IMR-90 (cell line): ENCODE results near the gene SYMPK. TPM values are rescaled to one million over a fixed set of nuclear protein-coding genes. Genes with fewer than 3 reads are reported as not detected.
A peak's percentile ranks its signal among the peaks of the same experiment; 100 is the strongest.
"Not testable (repeated sequence)": the region's sequence is repeated elsewhere in the genome, so short reads cannot be mapped to it uniquely, and the experiment has no call there.

Experiments
- ATAC-seq: fragments of 200-7000 bp; cut with Tn5 transposase; 2 replicates; pipeline ENCODE4 v1.9.1; 2020; ENCODE audit warnings: low read depth, mild to moderate bottlenecking, moderate library complexity
- BruUV-seq: library from RNA; stranded (reverse); fragments of 400-500 nt; replicated peaks from 2 replicates; lab custom pipeline; 2021; lab: Mats Ljungman, UMichigan
- CTCF ChIA-PET: fragments of 300-600 bp; formaldehyde crosslinking; extraction: SDS; loops from one replicate; lab custom pipeline; 2021; ENCODE audit warnings: antibody characterized with exemption; lab: Yijun Ruan, JAX
- POLR2A ChIA-PET: fragments of 300-600 bp; sonication (Branson Sonifier 250); formaldehyde crosslinking; loops from one replicate; lab custom pipeline; 2022; ENCODE audit warnings: antibody characterized with exemption; ENCODE audit not compliant: unreplicated experiment; lab: Charles Lee
- DNase-seq: peaks from one replicate; pipeline ENCODE4 v3.0.0; 2013
- H2AFZ ChIP-seq: replicated peaks from 2 replicates; pipeline ENCODE3; 2013; ENCODE audit warnings: low read length, mild to moderate bottlenecking; ENCODE audit not compliant: poor library complexity
- H2AK5ac ChIP-seq: 2 replicates; pipeline ENCODE4 v1.6.1; 2013; ENCODE audit warnings: low read depth, low read length, inconsistent platforms
- H2AK9ac ChIP-seq: replicated peaks from 2 replicates; pipeline ENCODE3; 2013; ENCODE audit warnings: mild to moderate bottlenecking, low read depth, low read length, moderate library complexity; ENCODE audit not compliant: poor library complexity
- H2BK120ac ChIP-seq: 2 replicates; pipeline ENCODE4 v1.6.1; 2013; ENCODE audit warnings: low read depth, low read length, inconsistent platforms
- H2BK15ac ChIP-seq: 3 replicates; pipeline ENCODE4 v1.6.1; 2013; ENCODE audit warnings: low read depth, low read length, inconsistent platforms
- H2BK20ac ChIP-seq: 2 replicates; pipeline ENCODE4 v1.6.1; 2013; ENCODE audit warnings: low read depth, mild to moderate bottlenecking, inconsistent platforms, low read length, moderate library complexity
- H2BK5ac ChIP-seq: 2 replicates; pipeline ENCODE4 v1.6.1; 2013; ENCODE audit warnings: mild to moderate bottlenecking, low read depth, low read length, inconsistent platforms; ENCODE audit not compliant: poor library complexity, severe bottlenecking
- H3K14ac ChIP-seq: replicated peaks from 2 replicates; pipeline ENCODE4 v1.6.1; 2013; ENCODE audit warnings: low read depth, low read length, inconsistent platforms
- H3K18ac ChIP-seq: 2 replicates; pipeline ENCODE4 v1.6.1; 2013; ENCODE audit warnings: low read depth, low read length, control low read depth
- H3K23ac ChIP-seq: 2 replicates; pipeline ENCODE4 v1.6.1; 2013; ENCODE audit warnings: low read depth, low read length, inconsistent platforms
- H3K27ac ChIP-seq: 2 replicates; pipeline ENCODE4 v1.5.1; 2013; ENCODE audit warnings: mild to moderate bottlenecking, control low read depth, low read length; ENCODE audit not compliant: insufficient read depth
- H3K27me3 ChIP-seq: 2 replicates; pipeline ENCODE4 v1.6.1; 2013; ENCODE audit warnings: low read length; ENCODE audit not compliant: control insufficient read depth, insufficient read depth
- H3K36me3 ChIP-seq: 2 replicates; pipeline ENCODE4 v1.6.1; 2013; ENCODE audit warnings: low read length, mixed read lengths; ENCODE audit not compliant: control insufficient read depth, insufficient read depth
- H3K4ac ChIP-seq: 2 replicates; pipeline ENCODE4 v1.6.1; 2013; ENCODE audit warnings: low read depth, low read length, inconsistent platforms
- H3K4me1 ChIP-seq: 2 replicates; pipeline ENCODE4 v1.6.1; 2013; ENCODE audit warnings: low read length, mixed read lengths; ENCODE audit not compliant: control insufficient read depth, insufficient read depth
- H3K4me2 ChIP-seq: 2 replicates; pipeline ENCODE4 v1.6.1; 2013; ENCODE audit warnings: low read depth, mild to moderate bottlenecking, control low read depth, low read length, moderate library complexity
- H3K4me3 ChIP-seq: 2 replicates; pipeline ENCODE4 v1.5.1; 2013; ENCODE audit warnings: low read depth, mild to moderate bottlenecking, control low read depth, low read length, moderate library complexity; ENCODE audit not compliant: insufficient read depth
- H3K56ac ChIP-seq: 2 replicates; pipeline ENCODE4 v1.6.1; 2013; ENCODE audit warnings: low read length, inconsistent platforms; ENCODE audit not compliant: insufficient read depth; ENCODE audit errors: extremely low read depth
- H3K79me1 ChIP-seq, 2 experiments: 2 replicates each; pipeline ENCODE4 v1.6.1; 2013; ENCODE audit warnings: low read length in 2 of 2, inconsistent platforms in 1 of 2, low read depth in 1 of 2
- H3K9ac ChIP-seq: 2 replicates; pipeline ENCODE4 v1.6.1; 2013; ENCODE audit warnings: low read depth, low read length, control low read depth
- H3K9me1 ChIP-seq: 2 replicates; pipeline ENCODE4 v1.6.1; 2013; ENCODE audit warnings: low read length, inconsistent platforms; ENCODE audit not compliant: insufficient read depth
- H3K9me3 ChIP-seq: 2 replicates; pipeline ENCODE4 v1.6.1; 2013; ENCODE audit warnings: low read length; ENCODE audit not compliant: control insufficient read depth, insufficient read depth
- H4K20me1 ChIP-seq: 2 replicates; pipeline ENCODE4 v1.6.1; 2013; ENCODE audit warnings: low read length, inconsistent platforms; ENCODE audit not compliant: insufficient read depth
- H4K5ac ChIP-seq: 2 replicates; pipeline ENCODE4 v1.6.1; 2013; ENCODE audit warnings: mild to moderate bottlenecking, low read depth, low read length, control low read depth
- H4K8ac ChIP-seq, 2 experiments: 2 replicates each; pipeline ENCODE4 v1.6.1; 2013; ENCODE audit warnings: low read depth in 2 of 2, low read length in 2 of 2, control low read depth in 1 of 2, inconsistent platforms in 1 of 2
- H4K91ac ChIP-seq: 2 replicates; pipeline ENCODE4 v1.6.1; 2013; ENCODE audit warnings: low read depth, low read length, inconsistent platforms; ENCODE audit not compliant: insufficient read depth
- FOS ChIP-seq: fragments of 150-350 bp; IDR thresholded peaks from 2 replicates; pipeline ENCODE4 v1.6.1; 2016; ENCODE audit warnings: low read depth, low read length
- MAZ ChIP-seq: IDR thresholded peaks from 2 replicates; pipeline ENCODE4 v1.6.1; 2012; ENCODE audit warnings: low read depth, mild to moderate bottlenecking, low read length, improper control_type of control experiment, moderate library complexity, borderline replicate concordance
- NFE2L2 ChIP-seq: fragments of 150-350 bp; IDR thresholded peaks from 2 replicates; pipeline ENCODE4 v1.6.1; 2016; ENCODE audit warnings: low read depth, mild to moderate bottlenecking, low read length
- WGBS, 2 experiments: methylation state at CpG; one replicate each; pipeline versions ENCODE4 v1.1.5 to v1.1.7; 2013; ENCODE audit warnings: missing lambda C conversion rate in 2 of 2; ENCODE audit not compliant: insufficient read length in 1 of 2; ENCODE audit errors: extremely low coverage in 2 of 2; 5-methylcytosine and 5-hydroxymethylcytosine counted together
- dilution Hi-C: fragments of 300-500 bp; cut with HindIII; formaldehyde crosslinking; loops from one replicate; pipeline ENCODE4 v1.14.3; 2018; ENCODE audit warnings: low sequenced_read_pairs; ENCODE audit not compliant: unreplicated experiment
- in situ Hi-C: fragments of 300-500 bp; cut with MboI; formaldehyde crosslinking; loops from 3 replicates; pipeline ENCODE4 v1.14.3; 2019; ENCODE audit warnings: low sequenced_read_pairs, inconsistent platforms, mixed read lengths
- intact Hi-C: fragments of 100-400 bp; cut with micrococcal nuclease; formaldehyde crosslinking; loops from 2 replicates; pipeline ENCODE4 v1.10.0; 2022
- polyA plus RNA-seq, 3 experiments: library from polyadenylated mRNA; depleted of rRNA; stranded (reverse); fragments of >200 nt; gene quantifications; 2 replicates each; pipeline ENCODE4 v1.2.3, GENCODE V29; 2012; ENCODE audit warnings: low replicate concordance in 1 of 3
- total RNA-seq: library from RNA; depleted of rRNA; stranded (reverse); fragments of >200 nt; gene quantifications from 2 replicates; pipeline ENCODE4 v1.2.3, GENCODE V29; 2012

The SYMPK gene
- total and polyA plus RNA-seq, 2 of the 4 experiments (the other 2 are of a cell fraction): 35.3 to 71.5 TPM

DNA sequence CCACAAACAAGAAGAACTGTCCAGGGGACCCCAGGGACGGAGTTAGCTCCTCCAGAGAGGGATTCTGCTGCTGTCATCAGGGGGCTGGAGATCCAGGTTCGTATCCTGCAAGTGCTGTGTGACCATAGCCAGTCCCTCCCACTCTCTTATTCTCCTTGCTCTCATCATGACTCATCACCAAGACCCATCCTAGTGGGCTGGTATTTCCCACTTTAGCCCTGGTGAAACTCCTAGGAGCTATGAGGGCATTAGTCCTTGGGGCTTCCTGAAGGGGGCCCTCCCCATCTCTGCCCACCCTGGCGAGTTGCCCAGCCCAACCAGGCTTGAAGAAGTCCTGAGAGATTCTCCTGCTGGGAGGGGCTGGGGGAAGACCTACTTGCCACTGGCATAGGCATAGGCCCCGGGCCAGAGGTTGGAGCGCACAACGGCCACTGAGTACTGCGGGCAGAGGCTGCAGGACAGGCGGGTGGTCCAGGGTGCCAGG, 62.8 kb downstream of the SYMPK start:
- Histone ChIP-seq H3K18ac (no peak overlapping the region), H3K79me1 (0 out of 4 replicates have a peak, but pooled peaks cover 0 to 5% of the 10 kb centered on the region in 2 experiments), H3K9ac (no peak overlapping the region), H3K23ac (no peak overlapping the region), H2BK120ac (peak overlapping the region; percentile 26; the same call in 1 of the 2 replicates), H3K9me3 (no peaks in the 10 kb centered on the region), H3K27me3 (no peaks in the 10 kb centered on the region), H4K8ac (peak overlapping the region in 1 of 2 experiments; percentile 30; a peak in 1 of 4 replicates), H3K9me1 (no peaks in the 10 kb centered on the region), H3K4me1 (peaks cover 8% of the 10 kb centered on the region), H2BK5ac (peak overlapping the region; percentile 17), H2AK9ac (peak overlapping the region; percentile 91), H3K4me3 (no peak overlapping the region), H3K56ac (no peak overlapping the region), H2BK20ac (peak overlapping the region; percentile 52), H3K4ac (peak overlapping the region; percentile 53), H3K27ac (no peak overlapping the region), H4K20me1 (no peaks in the 10 kb centered on the region), H4K91ac (no peak overlapping the region; the same call in 1 of the 2 replicates), H3K36me3 (no peaks in the 10 kb centered on the region), H2AK5ac (peak overlapping the region; percentile 61; the same call in 1 of the 2 replicates), H4K5ac (no peak overlapping the region), H3K4me2 (no peak overlapping the region), H3K14ac (no peak overlapping the region), H2AFZ (peak overlapping the region; percentile 69), H2BK15ac (no peak overlapping the region)
- peak; percentile 71 for DNase-seq
- in situ Hi-C loops (no loop called here), dilution Hi-C loops (no loop called here), intact Hi-C loops (no loop called here)
- peak; percentile 53; the same call in 1 of the 2 replicates for TF ChIP-seq NFE2L2
- peak; percentile 72 for TF ChIP-seq FOS
- no peak for TF ChIP-seq MAZ
- peak; percentile 74 for ATAC-seq
- 79% methylated on average over 2 of the region's 8 CpGs; no CpG with 5 or more reads in 1 of the 2 experiments for WGBS, 2 experiments
- no TSS peak for BruUV-seq
- POLR2A ChIA-PET: interaction anchor here (0.5 kb wide), 1 partner anchor 31 kb away, joined by 3 read pairs; no protein-coding TSS in a partner anchor
- CTCF ChIA-PET: interaction anchor here (0.9 to 2.3 kb wide), 5 partner anchors 10 to 30 kb away, joined by 3 to 24 read pairs (median 6); partner anchors contain the start of genes DMPK and SIX5

DNA sequence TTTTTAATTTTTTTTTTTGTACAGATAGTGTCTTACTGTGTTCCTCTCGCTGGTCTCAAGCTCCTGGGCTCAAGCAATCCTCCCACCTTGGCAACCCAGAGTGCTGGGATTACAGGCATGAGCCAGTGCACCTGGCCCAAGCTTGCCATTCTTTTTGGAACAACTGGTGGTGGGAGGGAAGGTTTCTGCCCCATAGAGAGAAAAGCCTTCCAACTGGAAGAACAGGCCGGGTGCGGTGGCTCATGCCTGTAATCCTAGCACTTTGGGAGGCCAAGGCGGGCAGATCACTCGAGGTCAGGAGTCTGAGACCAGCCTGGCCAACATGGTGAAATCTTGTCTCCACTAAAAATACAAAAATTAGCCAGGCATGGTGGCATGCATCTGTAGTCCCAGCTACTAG, 63.4 kb downstream of the SYMPK start:
- H3K4me3 ChIP-seq, H3K9ac ChIP-seq, H3K79me1 ChIP-seq, H2AFZ ChIP-seq, H3K4me2 ChIP-seq, H3K27me3 ChIP-seq, dilution Hi-C loops, H4K5ac ChIP-seq, H2BK15ac ChIP-seq, H3K36me3 ChIP-seq, H3K4me1 ChIP-seq, H3K9me3 ChIP-seq, H3K23ac ChIP-seq, H2AK9ac ChIP-seq, H4K20me1 ChIP-seq, ATAC-seq, H3K9me1 ChIP-seq, H3K56ac ChIP-seq, in situ Hi-C loops, H3K14ac ChIP-seq, BruUV-seq, H4K8ac ChIP-seq, H3K27ac ChIP-seq, DNase-seq, H3K18ac ChIP-seq, H2BK5ac ChIP-seq: not testable (repeated sequence)
- peak overlapping the region; percentile 34; the same call in 1 of the 2 replicates for H3K4ac ChIP-seq
- peak overlapping the region; percentile 52 for H2BK20ac ChIP-seq
- H2BK120ac ChIP-seq: peak overlapping the region; percentile 60; the same call in 1 of the 2 replicates
- ChIA-PET POLR2A (interaction anchor here (0.5 kb wide), 1 partner anchor 30 kb away, joined by 3 read pairs; no protein-coding TSS in a partner anchor), CTCF (interaction anchor here (0.6 to 2.3 kb wide), 9 partner anchors 10 to 94 kb away, joined by 3 to 24 read pairs (median 5); partner anchors contain the start of genes DMPK and SIX5)
- intact Hi-C loops: loop anchor here (1.0 kb wide), 1 partner anchor 29 kb away; no protein-coding TSS in a partner anchor
- peak overlapping the region; percentile 61; the same call in 1 of the 2 replicates for H2AK5ac ChIP-seq
- H4K91ac ChIP-seq: 0 out of 2 replicates have a peak overlapping the region, but pooled peaks have one; percentile 3
- WGBS, 2 experiments: 80% methylated on average over 2 of the region's 5 CpGs; no CpG with 5 or more reads in 1 of the 2 experiments
